ENCODE results near the gene GMCL1.

The GMCL1 gene

GRCh38 chr2:69786052-69786560 is 43.4 kb upstream of the GMCL1 start:
- TF ChIP-seq CTCF (IDR thresholded peaks at IDR 0.05) = no peak

GRCh38 chr2:69789175-69789721 is 40.2 kb upstream of the GMCL1 start:
- H3K4me3 ChIP-seq = no peak overlapping the region
- H3K9me3 ChIP-seq = no peaks in the 10 kb centered on the region
- peaks cover 0 to 30% (median 13%) of the 10 kb centered on the region in 3 donors for H3K36me3 ChIP-seq
- intact Hi-C loops (cut with DNase I; ENCODE audit: low total_unique reads) = no loop called here
- no peak for TF ChIP-seq CTCF (IDR thresholded peaks at IDR 0.05)
- no peaks in the 10 kb centered on the region for H3K27me3 ChIP-seq
- peak overlapping the region; percentile 86 to 90 for H3K27ac ChIP-seq
- peaks cover 0 to 49% (median 30%) of the 10 kb centered on the region in 4 donors for H3K4me1 ChIP-seq
- DNase-seq = peak in 1 of 2 donors; percentile 44

More at GRCh38 chr2:69786052-69786560, 43.4 kb upstream of the GMCL1 start:
- intact Hi-C loops (cut with DNase I; ENCODE audit: low total_unique reads) = no loop called here
- Histone ChIP-seq H3K4me3 (no peak overlapping the region), H3K9me3 (no peaks in the 10 kb centered on the region), H3K27ac (peak overlapping the region in 1 of 2 donors; percentile 18), H3K36me3 (peaks cover 0 to 35% (median 13%) of the 10 kb centered on the region in 3 donors), H3K27me3 (no peaks in the 10 kb centered on the region), H3K4me1 (peaks cover 0 to 23% (median 21%) of the 10 kb centered on the region in 4 donors)
- no peak for DNase-seq

- H3K36me3 ChIP-seq = peaks cover 0 to 23% (median 13%) of the 10 kb centered on the region in 3 donors
- no peak for TF ChIP-seq CTCF (IDR thresholded peaks at IDR 0.05)
- peak overlapping the region; percentile 4 to 27 for H3K4me3 ChIP-seq
- H3K4me1 ChIP-seq = peaks cover 0 to 49% (median 30%) of the 10 kb centered on the region in 4 donors
- DNase-seq = no peak
- intact Hi-C loops (cut with DNase I; ENCODE audit: low total_unique reads) = no loop called here
- no peaks in the 10 kb centered on the region for H3K9me3 ChIP-seq
- no peaks in the 10 kb centered on the region for H3K27me3 ChIP-seq
- peak overlapping the region; percentile 86 to 90 for H3K27ac ChIP-seq
Observed at GRCh38 chr2:69789772-69790600, 39.5 kb upstream of the GMCL1 start.

- Histone ChIP-seq H3K4me3 (peak overlapping the region; percentile 4 to 27), H3K9me3 (no peaks in the 10 kb centered on the region), H3K27ac (peak overlapping the region; percentile 86 to 90), H3K27me3 (no peaks in the 10 kb centered on the region), H3K36me3 (peaks cover 0 to 21% (median 13%) of the 10 kb centered on the region in 3 donors), H3K4me1 (peaks cover 0 to 49% (median 30%) of the 10 kb centered on the region in 4 donors)
- DNase-seq = no peak
- intact Hi-C loops (cut with DNase I; ENCODE audit: low total_unique reads) = no loop called here
- TF ChIP-seq CTCF (IDR thresholded peaks at IDR 0.05) = no peak
Observed at GRCh38 chr2:69790601-69790959, 38.9 kb upstream of the GMCL1 start.

GRCh38 chr2:69791045-69791444 is 38.4 kb upstream of the GMCL1 start:
- peak overlapping the region; percentile 86 to 90 for H3K27ac ChIP-seq
- peaks cover 0 to 21% (median 13%) of the 10 kb centered on the region in 3 donors for H3K36me3 ChIP-seq
- H3K27me3 ChIP-seq = no peaks in the 10 kb centered on the region
- peak overlapping the region in 1 of 2 donors; percentile 27 for H3K4me3 ChIP-seq
- intact Hi-C loops (cut with DNase I; ENCODE audit: low total_unique reads) = no loop called here
- DNase-seq = no peak
- no peaks in the 10 kb centered on the region for H3K9me3 ChIP-seq
- no peak for TF ChIP-seq CTCF (IDR thresholded peaks at IDR 0.05)
- H3K4me1 ChIP-seq = peaks cover 0 to 49% (median 32%) of the 10 kb centered on the region in 4 donors

Data from tibial artery (tissue), 4 donors.